H1 (cell line): ENCODE measurements around the gene SLC6A3. TPM values are rescaled to one million over a fixed set of nuclear protein-coding genes. Genes with fewer than 3 reads are reported as not detected.

ENCODE experiments used
- CTCF ChIA-PET: fragments of 300-600 bp; sonication (Branson Sonifier 250); formaldehyde crosslinking; loops from one replicate; lab custom pipeline; 2021; ENCODE audit not compliant: partially characterized antibody; lab: Charles Lee
- POLR2A ChIA-PET: fragments of 300-600 bp; sonication (Branson Sonifier 250); formaldehyde crosslinking; loops from one replicate; lab custom pipeline; 2021; ENCODE audit warnings: inconsistent platforms; ENCODE audit not compliant: partially characterized antibody; lab: Charles Lee
- DNase-seq, 2 experiments: peaks; one replicate each; pipeline versions ENCODE4 v3.0.0 to v3.0.0-alpha.2; 2010 to 2022; ENCODE audit warnings: low spot score in 2 of 2, low read depth in 1 of 2, mixed read lengths in 1 of 2
- FAIRE-seq: peaks from 2 replicates; lab custom pipeline; 2011; peaks lifted over from hg19 to GRCh38; lab: Jason Lieb, UNC
- H2AFZ ChIP-seq: 2 replicates; pipeline ENCODE4 v1.8.1; 2012; ENCODE audit warnings: low read length, inconsistent platforms
- H2AK5ac ChIP-seq: 2 replicates; pipeline ENCODE4 v1.6.1; 2013; ENCODE audit warnings: low read depth, low read length
- H2BK120ac ChIP-seq: replicated peaks from 2 replicates; pipeline ENCODE3; 2013; ENCODE audit warnings: low read depth, low read length, inconsistent platforms
- H2BK12ac ChIP-seq: 2 replicates; pipeline ENCODE4 v1.6.1; 2013; ENCODE audit warnings: low read depth, low read length
- H2BK15ac ChIP-seq: 2 replicates; pipeline ENCODE4 v1.6.1; 2013; ENCODE audit warnings: low read length
- H2BK20ac ChIP-seq: 2 replicates; pipeline ENCODE4 v1.6.1; 2013; ENCODE audit warnings: low read length
- H2BK5ac ChIP-seq: 2 replicates; pipeline ENCODE4 v1.6.1; 2013; ENCODE audit warnings: low read depth, low read length
- H3K14ac ChIP-seq: 2 replicates; pipeline ENCODE4 v1.6.1; 2013; ENCODE audit warnings: inconsistent platforms; ENCODE audit not compliant: insufficient read length
- H3K18ac ChIP-seq: 2 replicates; pipeline ENCODE4 v1.6.1; 2013; ENCODE audit warnings: low read length; ENCODE audit errors: extremely low read depth
- H3K23ac ChIP-seq: 2 replicates; pipeline ENCODE4 v1.6.1; 2013; ENCODE audit warnings: inconsistent platforms; ENCODE audit not compliant: insufficient read length
- H3K23me2 ChIP-seq: 2 replicates; pipeline ENCODE4 v1.6.1; 2013; ENCODE audit warnings: low read depth, low read length
- H3K27ac ChIP-seq: 2 replicates; pipeline ENCODE4 v1.6.1; 2011; ENCODE audit warnings: low read depth, low read length, inconsistent platforms
- H3K27me3 ChIP-seq, 4 experiments: replicated peaks in 1 of 4; 1 replicate in 1 of 4; 2 replicates in 3 of 4; pipeline versions ENCODE4 v1.6.1 to v1.8.1; 2011 to 2013; ENCODE audit warnings: low read length in 3 of 4, mild to moderate bottlenecking in 3 of 4, inconsistent platforms in 2 of 4, mixed read lengths in 2 of 4, moderate library complexity in 1 of 4; ENCODE audit not compliant: control insufficient read depth in 3 of 4, insufficient read depth in 3 of 4; ENCODE audit errors: extremely low read depth in 1 of 4
- H3K36me3 ChIP-seq, 4 experiments: 2 replicates each; pipeline versions ENCODE4 v1.6.1 to v1.8.1; 2011 to 2013; ENCODE audit warnings: mild to moderate bottlenecking in 4 of 4, low read length in 3 of 4, moderate library complexity in 2 of 4, control low read depth in 1 of 4, inconsistent platforms in 1 of 4; ENCODE audit not compliant: insufficient read depth in 4 of 4, control insufficient read depth in 2 of 4
- H3K4ac ChIP-seq: replicated peaks from 2 replicates; pipeline ENCODE3; 2013; ENCODE audit warnings: low read length, low read depth, mixed read lengths, inconsistent platforms; ENCODE audit not compliant: insufficient read length
- H3K4me1 ChIP-seq, 4 experiments: replicated peaks in 1 of 4; 1 replicate in 1 of 4; 2 replicates in 3 of 4; pipeline versions ENCODE4 v1.6.1 to v1.8.1; 2011 to 2013; ENCODE audit warnings: low read length in 3 of 4, inconsistent platforms in 2 of 4, mixed read lengths in 1 of 4; ENCODE audit not compliant: insufficient read depth in 4 of 4, control insufficient read depth in 3 of 4
- H3K4me2 ChIP-seq, 2 experiments: 2 replicates each; pipeline versions ENCODE4 v1.6.1 to v1.8.1; 2011 to 2013; ENCODE audit warnings: low read depth in 2 of 2, low read length in 2 of 2, control low read depth in 1 of 2, inconsistent platforms in 1 of 2, mild to moderate bottlenecking in 1 of 2; ENCODE audit not compliant: insufficient read depth in 1 of 2
- H3K4me3 ChIP-seq, 4 experiments: fragments of 200-600, 300-600 bp in 1 of 4; sonication (generic), shearing (Covaris generic), sonication (Bioruptor Twin) in 1 of 4; 2 replicates each; pipeline versions ENCODE4 v1.5.1 to v1.8.1; 2011 to 2016; ENCODE audit warnings: low read length in 4 of 4, low read depth in 3 of 4, control low read depth in 2 of 4, inconsistent platforms in 2 of 4, mild to moderate bottlenecking in 2 of 4, mixed read lengths in 1 of 4, moderate library complexity in 1 of 4; ENCODE audit not compliant: insufficient read depth in 2 of 4; ENCODE audit errors: extremely low read depth in 1 of 4
- H3K56ac ChIP-seq: replicated peaks from 2 replicates; pipeline ENCODE3; 2013; ENCODE audit warnings: low read depth, mild to moderate bottlenecking, mixed read lengths, low read length, inconsistent platforms; ENCODE audit not compliant: insufficient read length
- H3K79me1 ChIP-seq: 2 replicates; pipeline ENCODE4 v1.6.1; 2013; ENCODE audit warnings: low read depth, low read length, control low read depth
- H3K79me2 ChIP-seq, 2 experiments: 2 replicates each; pipeline versions ENCODE4 v1.6.1 to v1.8.1; 2012 to 2013; ENCODE audit warnings: low read length in 2 of 2, mild to moderate bottlenecking in 2 of 2, inconsistent platforms in 1 of 2; ENCODE audit not compliant: insufficient read depth in 2 of 2, control insufficient read depth in 1 of 2
- H3K9ac ChIP-seq, 4 experiments: replicated peaks in 1 of 4; 1 replicate in 1 of 4; 2 replicates in 3 of 4; pipeline versions ENCODE4 v1.6.1 to v1.8.1; 2011 to 2013; ENCODE audit warnings: low read depth in 3 of 4, low read length in 3 of 4, control low read depth in 2 of 4, mild to moderate bottlenecking in 2 of 4, moderate library complexity in 2 of 4, inconsistent platforms in 1 of 4; ENCODE audit errors: extremely low read depth in 1 of 4
- H3K9me3 ChIP-seq, 2 experiments: 2 replicates each; pipeline versions ENCODE4 v1.6.1 to v1.8.1; 2012 to 2013; ENCODE audit warnings: mild to moderate bottlenecking in 2 of 2, moderate library complexity in 2 of 2, control low read depth in 1 of 2, inconsistent platforms in 1 of 2, low read depth in 1 of 2, low read length in 1 of 2, mixed read lengths in 1 of 2; ENCODE audit not compliant: insufficient read depth in 2 of 2
- H4K20me1 ChIP-seq, 2 experiments: replicated peaks in 1 of 2; 2 replicates each; pipeline versions ENCODE3 to v1.8.1; 2011 to 2013; ENCODE audit warnings: inconsistent platforms in 2 of 2, low read length in 2 of 2, mild to moderate bottlenecking in 1 of 2; ENCODE audit not compliant: insufficient read depth in 2 of 2, control insufficient read depth in 1 of 2
- H4K5ac ChIP-seq: 2 replicates; pipeline ENCODE4 v1.6.1; 2013; ENCODE audit warnings: low read length, low read depth, mixed read lengths, inconsistent platforms; ENCODE audit not compliant: insufficient read length
- H4K8ac ChIP-seq: 2 replicates; pipeline ENCODE4 v1.8.0; 2013; ENCODE audit warnings: mild to moderate bottlenecking, moderate library complexity, low read length, inconsistent platforms; ENCODE audit not compliant: insufficient read depth; ENCODE audit errors: extremely low read depth
- H4K91ac ChIP-seq: replicated peaks from 2 replicates; pipeline ENCODE3; 2013; ENCODE audit warnings: low read length, mixed read lengths, inconsistent platforms; ENCODE audit not compliant: insufficient read length
- SIX5 ChIP-seq: IDR thresholded peaks from 2 replicates; pipeline ENCODE4 v1.6.1; 2011; ENCODE audit warnings: mild to moderate bottlenecking, low read depth, low read length
- WGBS, 2 experiments: shearing (Covaris generic) in 1 of 2; methylation state at CpG; one replicate each; pipeline versions ENCODE4 v1.1.6 to v1.1.7; 2013 to 2015; ENCODE audit warnings: low lambda C conversion rate in 2 of 2, mixed read lengths in 2 of 2, inconsistent platforms in 1 of 2, low coverage in 1 of 2, missing lambda C conversion rate in 1 of 2; ENCODE audit not compliant: insufficient replicate concordance in 2 of 2, insufficient coverage in 1 of 2, insufficient read length in 1 of 2; ENCODE audit errors: extremely low coverage in 1 of 2, missing lambda C conversion rate in 1 of 2; 5-methylcytosine and 5-hydroxymethylcytosine counted together
- polyA plus RNA-seq, 7 experiments: library from polyadenylated mRNA; depleted of rRNA in 3 of 7; stranded (reverse) in 5 of 7; unstranded in 2 of 7; fragments of >200 nt in 5 of 7; fragments of 200-250 nt in 2 of 7; gene quantifications; 1 replicate in 5 of 7; 2 replicates in 1 of 7; 4 replicates in 1 of 7; pipeline versions ENCODE4 v1.2.1 to v1.2.3, GENCODE V29; 2011 to 2013; ENCODE audit warnings: missing spikeins in 2 of 7, mixed read lengths in 2 of 7
- total RNA-seq: library from RNA; stranded (reverse); fragmentation: NEBNext Ultra II Directional; extraction: Animal tissue kit (Norgen Biotek cat#: 25700); gene quantifications from 2 replicates; pipeline ENCODE4 v1.2.1, GENCODE V29; 2021
- TF ChIP-seq, protein P1 (sequence below): IDR thresholded peaks from 2 replicates; pipeline ENCODE4 v1.6.1; 2012; ENCODE audit warnings: inconsistent platforms

Gene SLC6A3
- total and polyA plus RNA-seq, 2 of the 8 experiments (the other 6 are each of a cell fraction or from before 2014, with no cell fraction given), result 0.48 to 0.91 TPM

DNA sequence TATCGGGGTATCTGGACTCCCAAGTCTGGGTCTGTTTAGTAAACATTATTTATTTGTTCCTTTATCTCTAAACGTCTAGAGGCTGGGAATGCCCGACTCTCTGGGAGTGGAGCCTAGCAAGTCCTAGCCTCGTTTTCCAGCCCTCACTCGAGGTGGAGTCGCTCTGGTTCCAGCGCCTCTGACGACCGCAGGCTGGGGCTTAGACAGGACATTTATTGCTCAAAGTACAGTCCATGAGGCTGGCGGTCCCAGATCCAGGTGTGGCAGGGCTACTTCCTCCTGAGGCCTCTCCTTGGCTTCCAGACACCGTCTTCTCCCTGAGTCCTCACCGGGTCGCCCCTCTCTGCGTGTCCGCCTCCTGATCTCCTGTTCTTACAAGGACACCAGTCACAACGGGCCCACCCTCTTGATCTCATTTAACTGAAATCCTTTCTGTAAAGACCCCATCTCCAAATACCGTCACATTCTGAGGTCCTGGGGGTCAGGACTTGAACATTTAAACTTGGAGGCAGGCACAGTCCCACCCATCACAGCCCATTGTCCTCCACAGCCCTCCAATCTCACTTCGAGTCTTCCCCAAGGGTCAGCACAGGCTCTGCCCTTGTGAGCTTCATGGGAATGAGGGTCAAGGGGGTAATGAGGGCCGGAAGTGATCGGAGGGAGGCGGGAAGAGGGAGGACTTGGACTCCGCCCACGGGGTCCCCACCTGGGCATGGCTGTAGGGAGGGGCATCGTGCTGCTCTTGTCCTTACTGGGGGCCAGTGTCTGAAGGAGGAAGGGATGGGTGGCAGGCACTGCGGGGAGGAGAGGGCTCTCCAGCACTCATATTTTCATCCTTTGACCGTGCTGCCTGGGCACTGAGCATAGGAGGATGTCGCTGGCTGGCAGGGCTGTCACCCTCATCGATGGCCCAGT is 88.1 kb downstream of the SLC6A3 start:
- CTCF ChIA-PET, result interaction anchor here (0.6 to 1.1 kb wide), 3 partner anchors 8 to 288 kb away, joined by 3 to 4 read pairs (median 3); no protein-coding TSS in a partner anchor
- H4K20me1 ChIP-seq, result no peaks in the 10 kb centered on the region
- POLR2A ChIA-PET, result interaction anchor here (0.8 kb wide), 1 partner anchor 13 kb away, joined by 3 read pairs; no protein-coding TSS in a partner anchor
- H3K23ac ChIP-seq, result no peak overlapping the region
- H3K4me1 ChIP-seq, result peaks cover 0 to 10% (median under 1%) of the 10 kb centered on the region in 4 experiments; a peak in 3 of 7 replicates
- no peak overlapping the region for H2AFZ ChIP-seq
- no peaks in the 10 kb centered on the region for H3K79me2 ChIP-seq
- no peaks in the 10 kb centered on the region for H3K9me3 ChIP-seq
- H3K14ac ChIP-seq, result no peak overlapping the region
- no peak overlapping the region for H3K4me3 ChIP-seq
- H2BK120ac ChIP-seq, result no peak overlapping the region
- no peak overlapping the region for H3K9ac ChIP-seq
- no peak overlapping the region for H3K56ac ChIP-seq
- WGBS, 2 experiments, result 87% methylated on average over 28 of the region's 28 CpGs; no CpG with 5 or more reads in 1 of the 2 experiments
- no peak overlapping the region for H4K5ac ChIP-seq
- peak overlapping the region; percentile 86; the same call in 1 of the 2 replicates for H2BK20ac ChIP-seq
- H4K91ac ChIP-seq, result no peak overlapping the region
- H3K4me2 ChIP-seq, result 0 out of 4 replicates have a peak overlapping the region, but pooled peaks of 1 of the 2 experiments have one; percentile 9
- H3K36me3 ChIP-seq, result no peaks in the 10 kb centered on the region
- H3K23me2 ChIP-seq, result no peaks in the 10 kb centered on the region
- DNase-seq (no peak), FAIRE-seq (no peak)
- no peak overlapping the region for H4K8ac ChIP-seq
- H3K79me1 ChIP-seq, result no peaks in the 10 kb centered on the region
- no peaks in the 10 kb centered on the region for H3K27me3 ChIP-seq
- 0 out of 2 replicates have a peak overlapping the region, but pooled peaks have one; percentile 72 for H2BK15ac ChIP-seq
- H2AK5ac ChIP-seq, result no peak overlapping the region
- H3K4ac ChIP-seq, result no peak overlapping the region
- H3K27ac ChIP-seq, result no peak overlapping the region
- 0 out of 2 replicates have a peak overlapping the region, but pooled peaks have one; percentile 50 for H2BK12ac ChIP-seq
- no peak overlapping the region for H3K18ac ChIP-seq
- no peak for TF ChIP-seq SIX5
- TF ChIP-seq, protein P1, sequence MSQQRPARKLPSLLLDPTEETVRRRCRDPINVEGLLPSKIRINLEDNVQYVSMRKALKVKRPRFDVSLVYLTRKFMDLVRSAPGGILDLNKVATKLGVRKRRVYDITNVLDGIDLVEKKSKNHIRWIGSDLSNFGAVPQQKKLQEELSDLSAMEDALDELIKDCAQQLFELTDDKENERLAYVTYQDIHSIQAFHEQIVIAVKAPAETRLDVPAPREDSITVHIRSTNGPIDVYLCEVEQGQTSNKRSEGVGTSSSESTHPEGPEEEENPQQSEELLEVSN, result 0 out of 2 replicates have a peak, but pooled peaks have one; percentile 14
- no peak overlapping the region for H2BK5ac ChIP-seq
